ENCODE results near the gene RAB28. TPM values are rescaled to one million over a fixed set of nuclear protein-coding genes. Genes with fewer than 3 reads are reported as not detected.

Gene RAB28
- total RNA-seq, 1 experiment from 2014 or later, result 12.1 TPM

GRCh38 chr4:13441506-13441905 lies 42.6 kb downstream of the RAB28 start:
- intact Hi-C loops (cut with micrococcal nuclease), result no loop called here
- Histone ChIP-seq H3K9ac (ENCODE audit: low read length) (no peak overlapping the region), H3K9me3 (ENCODE audit: control insufficient read depth in 1 of 2, insufficient read depth in 1 of 2, low read depth in 1 of 2, low read length in 2 of 2) (no peaks in the 10 kb centered on the region), H4K20me1 (ENCODE audit: insufficient read depth) (peaks cover 3% of the 10 kb centered on the region; the same call in 1 of the 2 replicates), H3K36me3 (ENCODE audit: control insufficient read depth in 1 of 2, insufficient read depth in 2 of 2, low read length in 2 of 2) (no peaks in the 10 kb centered on the region), H3K9me2 (ENCODE audit: insufficient read depth) (no peaks in the 10 kb centered on the region), H2AFZ (ENCODE audit: low read depth, low read length, poor library complexity, severe bottlenecking) (no peak overlapping the region), H3K79me2 (ENCODE audit: insufficient read depth, low read length) (peaks cover 12% of the 10 kb centered on the region), H3K4me3 (replicated peaks in 1 of 2; ENCODE audit: low read depth in 1 of 2, low read length in 2 of 2) (no peak overlapping the region), H3K4me1 (ENCODE audit: control insufficient read depth in 1 of 2, insufficient read depth in 2 of 2, low read length in 2 of 2) (no peaks in the 10 kb centered on the region), H3K27ac (ENCODE audit: low read depth, low read length) (no peak overlapping the region), H3K27me3 (ENCODE audit: insufficient read depth, low read length) (no peaks in the 10 kb centered on the region), H3K4me2 (ENCODE audit: low read length) (no peak overlapping the region)
- DNase-seq (ENCODE audit: low read depth, low spot score), result no peak
- ATAC-seq, result no peak
- ChIA-PET RAD21 (ENCODE audit: low non-redundant PET in 1 of 2, low total read pairs in 2 of 2, uncharacterized antibody in 2 of 2, unreplicated experiment in 2 of 2) (no interaction called here), CTCF (no interaction called here), POLR2A (no interaction called here)
- TF ChIP-seq TCF7L2 (IDR thresholded peaks at IDR 0.05; ENCODE audit: borderline replicate concordance, extremely low read depth, insufficient read depth, insufficient read length) (no peak), CTCF (IDR thresholded peaks at IDR 0.05 in 2 of 3, conservative IDR thresholded peaks at IDR 0.05 in 1 of 3; ENCODE audit: borderline replicate concordance in 1 of 3, insufficient read depth in 1 of 3, low read depth in 2 of 3, low read length in 2 of 3) (no peak), ZBTB33 (IDR thresholded peaks at IDR 0.05; ENCODE audit: extremely low read depth, insufficient replicate concordance, low read length) (no peak), ELF1 (IDR thresholded peaks at IDR 0.05; ENCODE audit: borderline replicate concordance, low read depth) (no peak), REST (IDR thresholded peaks at IDR 0.05; ENCODE audit: low read depth) (no peak), SP1 (IDR thresholded peaks at IDR 0.05; ENCODE audit: low read depth) (no peak), EZH2 (IDR thresholded peaks at IDR 0.05) (no peak), CBX3 (IDR thresholded peaks at IDR 0.05; ENCODE audit: low read depth) (no peak), RAD21 (IDR thresholded peaks at IDR 0.05; ENCODE audit: low read depth) (no peak), CEBPB (IDR thresholded peaks at IDR 0.05; ENCODE audit: low read depth) (no peak), EZH2phosphoT487 (IDR thresholded peaks at IDR 0.05; ENCODE audit: borderline replicate concordance) (no peak), ZNF274 (IDR thresholded peaks at IDR 0.05; ENCODE audit: low read depth, low read length) (no peak), POLR2AphosphoS5 (IDR thresholded peaks at IDR 0.05; ENCODE audit: low read depth, low read length) (no peak), EGR1 (IDR thresholded peaks at IDR 0.05; ENCODE audit: low read depth) (no peak), FOSL1 (IDR thresholded peaks at IDR 0.05; ENCODE audit: low read depth) (no peak), ZFX (IDR thresholded peaks at IDR 0.05) (no peak)
- no TSS peak for BruUV-seq (replicated peaks)

Measured in HCT116 (cell line).